MCF 10A (cell line): ENCODE results near the gene CCDC177. TPM values are rescaled to one million over a fixed set of nuclear protein-coding genes. Genes with fewer than 3 reads are reported as not detected.

ENCODE experiments used
- BruUV-seq: library from RNA; stranded (reverse); fragments of 400-500 nt; replicated peaks from 2 replicates; lab custom pipeline; 2021; lab: Mats Ljungman, UMichigan
- CTCF ChIA-PET: fragments of 300-600 bp; sonication (Branson Sonifier 250); formaldehyde crosslinking; extraction: SDS; loops from one replicate; lab custom pipeline; 2021; ENCODE audit warnings: antibody characterized with exemption, inconsistent platforms; lab: Yijun Ruan, JAX
- POLR2A ChIA-PET: fragments of 300-600, 350-650 bp; sonication (Branson Sonifier 250); formaldehyde crosslinking; extraction: SDS; loops from one replicate; lab custom pipeline; 2020; ENCODE audit warnings: antibody characterized with exemption, inconsistent platforms; lab: Yijun Ruan, JAX
- DNase-seq: peaks from one replicate; pipeline ENCODE4 v3.0.0-alpha.2; 2018; ENCODE audit not compliant: unreplicated experiment
- H3K27ac Mint-ChIP-seq: one replicate; pipeline ENCODE4 v1.8.0; 2022; ENCODE audit warnings: mild to moderate bottlenecking, low read depth, mixed read lengths; ENCODE audit not compliant: unreplicated experiment
- H3K27me3 Mint-ChIP-seq: one replicate; pipeline ENCODE4 v1.8.0; 2022; ENCODE audit warnings: mixed read lengths; ENCODE audit not compliant: insufficient read depth, unreplicated experiment
- H3K36me3 Mint-ChIP-seq: one replicate; pipeline ENCODE4 v1.8.0; 2022; ENCODE audit warnings: mild to moderate bottlenecking, moderate library complexity, mixed read lengths; ENCODE audit not compliant: insufficient read depth, unreplicated experiment
- H3K4me1 Mint-ChIP-seq: one replicate; pipeline ENCODE4 v1.8.0; 2022; ENCODE audit warnings: mixed read lengths; ENCODE audit not compliant: insufficient read depth, unreplicated experiment
- H3K4me3 Mint-ChIP-seq: one replicate; pipeline ENCODE4 v1.8.0; 2022; ENCODE audit warnings: mild to moderate bottlenecking, moderate library complexity, mixed read lengths; ENCODE audit not compliant: unreplicated experiment
- H3K9me3 Mint-ChIP-seq: one replicate; pipeline ENCODE4 v1.8.0; 2022; ENCODE audit warnings: mixed read lengths; ENCODE audit not compliant: unreplicated experiment
- intact Hi-C: fragments of 100-400 bp; cut with micrococcal nuclease; formaldehyde crosslinking; loops from 2 replicates; pipeline ENCODE4 v1.14.1; 2022
- total RNA-seq: library from RNA; stranded (reverse); gene quantifications from 2 replicates; pipeline ENCODE4 v1.2.3, GENCODE V29; 2022
- TF ChIP-seq, protein P1 (sequence below): fragments of 200-600 bp; IDR thresholded peaks from one replicate; pipeline ENCODE4 v1.8.0; 2022; ENCODE audit warnings: antibody characterized with exemption, mild to moderate bottlenecking; ENCODE audit not compliant: unreplicated experiment

The CCDC177 gene
- total RNA-seq, 1 experiment from 2014 or later = not detected

DNA sequence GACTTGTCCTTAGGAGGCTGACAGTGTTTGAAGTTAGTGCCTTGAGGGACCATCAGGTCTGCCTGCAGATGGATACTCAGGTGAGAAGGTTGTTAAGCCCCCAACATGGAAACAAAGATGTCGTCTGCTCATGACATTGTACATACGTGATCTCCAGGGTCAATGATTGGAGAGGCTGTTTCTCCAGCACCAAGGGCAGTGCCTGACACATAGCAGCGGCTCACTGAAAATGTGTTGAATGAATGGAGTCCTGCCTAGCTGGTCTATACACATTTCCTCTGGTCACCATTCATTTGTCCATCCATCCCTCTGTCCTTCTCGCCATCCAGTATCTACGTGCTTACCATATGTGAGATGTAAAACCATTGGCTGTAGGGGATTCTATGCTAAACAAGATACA is 7.1 kb downstream of the CCDC177 start:
- POLR2A ChIA-PET = no interaction called here
- Mint-ChIP-seq H3K36me3 (no peaks in the 10 kb centered on the region), H3K4me1 (no peaks in the 10 kb centered on the region), H3K27ac (no peak overlapping the region), H3K27me3 (peaks cover 62% of the 10 kb centered on the region), H3K4me3 (no peak overlapping the region), H3K9me3 (no peaks in the 10 kb centered on the region)
- TF ChIP-seq, protein P1, sequence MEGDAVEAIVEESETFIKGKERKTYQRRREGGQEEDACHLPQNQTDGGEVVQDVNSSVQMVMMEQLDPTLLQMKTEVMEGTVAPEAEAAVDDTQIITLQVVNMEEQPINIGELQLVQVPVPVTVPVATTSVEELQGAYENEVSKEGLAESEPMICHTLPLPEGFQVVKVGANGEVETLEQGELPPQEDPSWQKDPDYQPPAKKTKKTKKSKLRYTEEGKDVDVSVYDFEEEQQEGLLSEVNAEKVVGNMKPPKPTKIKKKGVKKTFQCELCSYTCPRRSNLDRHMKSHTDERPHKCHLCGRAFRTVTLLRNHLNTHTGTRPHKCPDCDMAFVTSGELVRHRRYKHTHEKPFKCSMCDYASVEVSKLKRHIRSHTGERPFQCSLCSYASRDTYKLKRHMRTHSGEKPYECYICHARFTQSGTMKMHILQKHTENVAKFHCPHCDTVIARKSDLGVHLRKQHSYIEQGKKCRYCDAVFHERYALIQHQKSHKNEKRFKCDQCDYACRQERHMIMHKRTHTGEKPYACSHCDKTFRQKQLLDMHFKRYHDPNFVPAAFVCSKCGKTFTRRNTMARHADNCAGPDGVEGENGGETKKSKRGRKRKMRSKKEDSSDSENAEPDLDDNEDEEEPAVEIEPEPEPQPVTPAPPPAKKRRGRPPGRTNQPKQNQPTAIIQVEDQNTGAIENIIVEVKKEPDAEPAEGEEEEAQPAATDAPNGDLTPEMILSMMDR = no peak
- intact Hi-C loops = no loop called here
- DNase-seq = no peak
- BruUV-seq = no TSS peak
- CTCF ChIA-PET = interaction anchor here (0.8 to 1.3 kb wide), 2 partner anchors 32 to 307 kb away, joined by 3 to 6 read pairs; no protein-coding TSS in a partner anchor

- CTCF ChIA-PET = interaction anchor here (0.9 to 3.6 kb wide), 2 partner anchors 26 to 158 kb away, joined by 4 to 9 read pairs; no protein-coding TSS in a partner anchor
These were observed 12.8 kb downstream of the CCDC177 start for GRCh38 chr14:69561893-69562292.

DNA sequence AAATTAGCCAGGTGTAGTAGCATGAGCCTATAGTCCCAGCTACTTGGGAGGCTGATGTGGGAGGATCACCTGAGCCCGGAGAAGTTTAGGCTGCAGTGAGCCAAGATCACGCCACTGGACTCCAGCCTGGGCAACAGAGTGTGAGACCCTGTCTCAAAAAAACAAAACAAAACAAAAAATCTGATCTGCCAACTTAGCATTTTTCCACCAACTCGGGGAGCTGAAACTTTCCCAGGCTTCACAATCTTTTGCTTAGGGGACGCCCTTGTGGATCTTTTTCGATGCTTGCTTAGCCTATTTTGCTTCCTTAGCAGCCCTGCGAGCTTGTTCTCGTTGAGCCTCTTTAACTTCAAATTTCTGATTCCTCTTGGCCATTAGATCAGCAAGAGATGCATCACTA is 13.8 kb downstream of the CCDC177 start:
- no peak overlapping the region for H3K4me3 Mint-ChIP-seq
- peaks cover 72% of the 10 kb centered on the region for H3K27me3 Mint-ChIP-seq
- TF ChIP-seq, protein P1 = no peak
- BruUV-seq = no TSS peak
- H3K27ac Mint-ChIP-seq = no peak overlapping the region
- peaks cover 9% of the 10 kb centered on the region for H3K9me3 Mint-ChIP-seq
- intact Hi-C loops = no loop called here
- no peak for DNase-seq
- no peaks in the 10 kb centered on the region for H3K4me1 Mint-ChIP-seq
- ChIA-PET POLR2A (no interaction called here), CTCF (interaction anchor here (1.3 to 3.6 kb wide), 2 partner anchors 16 to 25 kb away, joined by 4 to 9 read pairs; no protein-coding TSS in a partner anchor)
- no peaks in the 10 kb centered on the region for H3K36me3 Mint-ChIP-seq

More at GRCh38 chr14:69561893-69562292, 12.8 kb downstream of the CCDC177 start:
- TF ChIP-seq, protein P1 = no peak
- POLR2A ChIA-PET = no interaction called here
- intact Hi-C loops = no loop called here
- Mint-ChIP-seq H3K4me1 (no peaks in the 10 kb centered on the region), H3K27ac (no peak overlapping the region), H3K27me3 (peaks cover 82% of the 10 kb centered on the region), H3K9me3 (peaks cover 9% of the 10 kb centered on the region), H3K36me3 (no peaks in the 10 kb centered on the region), H3K4me3 (no peak overlapping the region)
- no peak for DNase-seq
- BruUV-seq = no TSS peak

- no peak overlapping the region for H3K27ac Mint-ChIP-seq
- POLR2A ChIA-PET = no interaction called here
- TF ChIP-seq, protein P1 = no peak
These were observed 15.1 kb downstream of the CCDC177 start for GRCh38 chr14:69559581-69560011.

More at GRCh38 chr14:69559581-69560011, 15.1 kb downstream of the CCDC177 start:
- no peaks in the 10 kb centered on the region for H3K36me3 Mint-ChIP-seq
- no peak overlapping the region for H3K4me3 Mint-ChIP-seq
- H3K27me3 Mint-ChIP-seq = peaks cover 60% of the 10 kb centered on the region
- H3K4me1 Mint-ChIP-seq = no peaks in the 10 kb centered on the region
- BruUV-seq = no TSS peak
- no peak for DNase-seq
- intact Hi-C loops = no loop called here
- H3K9me3 Mint-ChIP-seq = peaks cover 9% of the 10 kb centered on the region
- CTCF ChIA-PET = interaction anchor here (0.7 to 1.3 kb wide), 3 partner anchors 15 to 24 kb away, joined by 3 to 4 read pairs (median 3); no protein-coding TSS in a partner anchor
